GM04504 (cell line): ENCODE measurements around the gene RUVBL2.
"Not testable (repeated sequence)": the region's sequence is repeated elsewhere in the genome, so short reads cannot be mapped to it uniquely, and the experiment has no call there.

Experiments used
- DNase-seq: peaks from one replicate; pipeline ENCODE4 v3.0.0-alpha.2; 2012; ENCODE audit warnings: low read depth

RUVBL2 gene

DNA sequence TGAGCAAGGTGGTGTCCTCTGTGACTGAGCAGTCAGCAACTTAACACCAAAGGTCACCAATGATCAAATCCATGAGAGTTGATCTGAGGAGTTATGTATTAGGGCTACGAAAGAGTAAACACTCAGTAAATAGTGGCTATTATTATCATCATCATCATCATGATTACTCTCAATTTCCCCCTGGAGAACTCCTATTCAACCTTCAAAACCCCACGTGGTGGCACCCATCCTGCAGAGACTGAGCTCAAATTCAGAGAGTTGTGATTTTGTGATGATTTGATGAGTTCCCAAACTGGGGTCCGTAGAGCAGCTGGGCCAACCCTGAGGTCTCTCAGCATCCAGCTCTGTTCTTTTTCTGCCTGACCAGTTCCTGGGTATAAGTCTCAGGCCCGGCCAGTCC is 56.1 kb downstream of the RUVBL2 start:
- DNase-seq, result not testable (repeated sequence)

DNA sequence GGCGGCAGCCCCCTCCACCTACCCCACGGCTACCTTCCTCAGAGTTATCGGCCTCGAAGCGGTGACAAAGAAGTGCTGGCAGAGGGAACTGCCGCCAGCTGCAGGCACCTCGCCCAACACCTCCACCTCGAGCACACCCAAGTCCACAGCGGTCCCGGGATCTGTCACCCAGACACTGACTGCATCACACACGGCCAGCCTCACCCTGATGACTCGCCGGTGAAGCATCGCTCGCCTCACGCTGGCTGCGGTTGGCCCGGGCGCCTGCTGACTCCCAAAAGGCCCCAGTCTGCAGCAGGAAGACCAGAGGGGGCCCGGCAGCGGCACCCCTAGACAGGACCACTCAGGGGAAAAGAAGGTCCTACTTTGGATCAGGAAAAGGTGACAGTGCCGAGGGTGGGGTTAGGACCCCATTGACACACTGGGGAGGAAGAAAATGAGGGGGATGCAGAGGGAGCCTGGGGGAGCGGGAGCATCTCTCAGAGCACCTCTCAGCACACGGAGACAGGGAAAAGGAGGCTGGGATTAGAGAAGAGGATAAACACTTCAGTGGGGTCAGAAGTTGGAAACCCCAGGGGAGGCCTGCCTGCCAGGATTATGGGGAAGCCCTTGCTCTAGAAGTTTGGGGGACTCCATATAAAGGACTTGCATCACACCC is 56.8 kb downstream of the RUVBL2 start:
- not testable (repeated sequence) for DNase-seq

DNA sequence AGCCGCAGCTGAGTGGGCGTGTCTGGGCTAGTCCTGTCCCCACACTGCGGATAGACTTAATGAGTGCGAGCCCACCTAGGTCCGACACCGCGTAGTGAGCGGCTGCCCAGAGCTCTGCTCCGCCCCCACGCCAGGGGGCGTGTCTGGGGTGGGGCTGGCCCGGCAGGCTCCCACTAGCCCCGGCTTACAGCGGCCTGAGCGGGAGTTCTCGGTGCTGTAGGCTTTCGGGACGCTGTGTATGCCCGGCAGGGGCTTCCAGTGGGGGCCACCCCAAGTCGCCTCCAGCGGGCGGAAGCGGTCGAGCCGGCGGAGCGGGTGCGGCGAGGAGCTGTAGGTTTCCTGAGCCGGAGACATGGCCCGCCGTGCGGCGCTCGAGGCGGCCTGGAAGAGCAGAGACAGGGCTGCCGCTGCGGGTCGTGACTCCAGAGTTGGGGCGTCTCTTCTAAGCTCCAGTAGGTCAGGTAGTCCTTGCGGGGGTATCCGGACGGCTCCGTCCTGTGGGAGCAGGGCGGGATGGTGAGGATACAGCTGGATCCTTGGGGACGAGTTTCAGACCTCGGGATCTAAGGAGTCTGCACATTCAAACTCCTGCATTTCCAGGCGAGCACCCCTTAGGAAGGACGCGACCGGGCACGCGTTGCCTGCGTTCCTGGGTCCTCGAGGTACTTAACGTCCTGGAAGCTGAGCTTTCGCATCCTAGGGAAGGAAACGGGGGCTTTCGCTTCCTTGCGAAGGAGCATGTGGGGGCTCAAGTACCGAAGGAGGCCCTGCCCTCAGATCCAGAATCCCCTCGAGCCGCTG is 62.6 kb downstream of the RUVBL2 start:
- no peak for DNase-seq

DNA sequence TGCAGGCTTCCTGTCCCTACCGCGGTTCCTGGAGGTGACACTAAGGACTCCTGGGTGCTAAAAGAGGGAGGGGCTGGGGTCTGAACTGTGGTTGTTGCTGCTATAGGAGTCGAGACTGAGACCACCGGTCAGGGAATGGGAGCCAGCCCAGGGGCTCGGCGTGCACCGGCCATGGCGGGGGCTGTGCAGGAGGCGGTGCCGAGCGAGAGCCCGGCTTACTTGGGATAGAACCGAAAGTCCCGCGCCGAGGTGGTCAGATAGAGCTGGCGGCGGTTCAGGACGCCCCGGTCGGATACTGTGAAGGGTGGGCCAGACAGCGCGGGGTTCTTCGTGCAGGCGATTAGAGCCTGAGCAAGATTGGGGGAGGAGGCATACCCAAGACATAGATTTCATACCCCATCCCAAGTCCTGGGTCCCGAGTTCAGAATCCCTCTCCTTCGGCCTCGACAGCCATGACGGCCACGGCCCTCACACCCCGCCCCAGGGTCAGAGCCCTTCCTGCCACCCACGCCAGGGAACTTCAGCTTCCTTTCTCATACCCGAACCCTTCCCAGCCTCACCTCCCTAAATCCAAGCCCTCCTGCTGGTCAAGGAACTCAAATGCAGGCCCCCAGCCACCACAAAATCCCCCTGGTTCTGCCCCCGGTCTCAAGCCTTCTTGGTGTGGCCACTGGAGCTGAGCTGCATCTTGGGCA is 63.4 kb downstream of the RUVBL2 start:
- DNase-seq, result not testable (repeated sequence)

DNA sequence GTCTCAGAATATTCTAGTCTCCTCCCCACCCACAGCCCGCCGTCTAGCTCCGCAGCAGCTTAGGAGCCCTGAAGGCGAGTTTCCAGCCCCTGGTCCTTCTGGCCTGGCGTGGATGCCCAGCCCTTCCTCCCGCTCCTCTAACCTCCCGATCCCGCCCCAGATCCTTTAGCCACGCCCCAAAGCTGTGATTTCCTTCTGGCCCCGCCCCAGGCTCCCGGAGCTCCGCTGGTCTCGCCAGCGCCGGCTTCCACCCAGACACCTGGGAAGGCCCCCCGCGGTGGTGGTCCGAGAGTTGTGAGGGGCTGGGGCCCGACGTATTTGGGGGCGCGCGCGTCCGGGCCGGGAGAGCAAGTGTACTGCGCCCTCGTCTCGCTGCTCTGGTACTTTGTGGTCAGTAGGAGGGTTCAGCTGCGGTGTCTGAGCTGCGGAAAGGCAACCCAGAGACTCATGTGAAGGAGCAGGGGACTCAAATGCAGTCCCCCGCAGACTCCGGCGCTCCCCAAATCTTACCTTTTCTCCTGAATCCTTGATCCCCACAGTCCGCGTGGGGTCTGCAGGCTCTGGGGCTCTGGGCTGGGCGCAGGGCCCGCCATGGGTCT is 64.0 kb downstream of the RUVBL2 start, which contains the start of gene CGB7:
TSS of gene CGB7 (minus strand) at position 114 of the 599 bp plus-strand sequence. CDS start 2,374 bp downstream, outside the sequence.
- no peak for DNase-seq

DNA sequence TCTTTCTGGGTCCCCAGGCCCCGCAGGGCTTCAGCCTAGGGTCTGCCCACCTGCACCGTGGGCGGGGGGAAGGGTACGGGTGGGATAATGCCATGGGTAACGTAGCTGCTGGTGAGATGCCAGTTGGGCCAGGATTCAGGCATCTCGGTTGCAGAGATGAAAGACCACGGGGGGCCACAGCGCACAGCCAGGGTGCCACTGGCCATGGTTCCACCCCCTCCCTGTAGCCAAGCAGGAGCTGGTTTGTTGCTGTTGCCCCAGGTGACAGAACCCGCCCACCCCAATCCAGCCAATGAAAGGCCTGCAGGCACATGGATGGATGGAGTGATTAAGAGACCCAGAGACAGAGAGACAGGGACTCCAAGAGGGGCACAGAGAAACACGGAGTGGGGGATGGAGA is 64.9 kb downstream of the RUVBL2 start:
- DNase-seq, result no peak

DNA sequence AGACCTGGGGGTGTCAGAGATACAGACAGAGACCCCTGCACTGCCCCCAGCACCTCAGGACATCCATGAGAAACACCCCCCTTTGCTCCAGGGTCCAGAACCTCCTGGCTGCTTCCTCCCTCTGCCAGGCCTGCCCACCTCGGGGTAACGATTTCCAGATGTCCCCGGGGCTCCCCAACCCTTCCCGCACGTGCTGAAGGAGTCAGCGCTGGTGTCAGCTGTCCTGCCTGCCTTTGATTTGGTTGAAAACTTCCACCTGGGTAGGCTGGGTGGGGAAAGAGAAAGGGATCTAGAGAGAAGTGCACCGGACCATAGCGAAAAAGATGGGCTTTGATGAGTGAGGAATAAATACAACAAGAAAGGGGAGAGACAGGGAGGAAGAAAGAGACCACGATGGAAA is 65.4 kb downstream of the RUVBL2 start:
- DNase-seq, result no peak

DNA sequence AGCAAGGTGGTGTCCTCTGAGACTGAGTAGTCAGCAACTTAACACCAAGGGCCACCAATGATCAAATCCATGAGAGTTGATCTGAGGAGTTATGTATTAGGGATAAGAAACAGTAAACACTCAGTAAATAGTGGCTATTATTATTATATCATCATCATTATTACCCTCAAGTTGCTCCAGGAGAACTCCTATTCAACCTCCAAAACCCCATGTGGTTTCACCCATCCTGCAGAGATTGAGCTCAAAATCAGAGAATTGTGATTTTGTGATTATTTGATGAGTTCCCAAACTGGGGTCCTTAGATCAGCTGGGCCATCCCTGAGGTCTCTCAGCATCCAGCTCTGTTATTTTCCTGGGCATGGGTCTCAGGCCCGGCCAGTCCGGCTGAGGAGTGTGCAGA is 67.3 kb downstream of the RUVBL2 start:
- DNase-seq, result no peak

DNA sequence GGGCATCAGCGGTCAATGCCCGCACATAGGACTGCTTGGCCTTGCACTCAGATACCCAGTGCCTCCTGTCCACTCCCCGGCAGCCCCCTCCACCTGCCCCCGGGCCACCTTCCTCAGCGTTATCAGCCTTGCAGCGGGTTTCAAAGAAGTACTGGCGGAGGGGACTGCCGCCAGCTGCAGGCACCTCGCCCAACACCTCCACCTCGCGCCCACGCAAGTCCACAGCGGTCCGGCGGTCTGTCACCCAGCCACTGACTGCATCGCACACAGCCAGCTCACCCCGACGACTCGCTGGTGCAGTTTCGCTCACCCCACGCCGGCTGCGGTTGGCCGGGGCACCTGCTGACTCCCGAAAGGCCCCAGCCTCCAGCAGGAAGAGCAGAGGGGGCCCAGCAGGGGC is 67.8 kb downstream of the RUVBL2 start:
- no peak for DNase-seq

DNA sequence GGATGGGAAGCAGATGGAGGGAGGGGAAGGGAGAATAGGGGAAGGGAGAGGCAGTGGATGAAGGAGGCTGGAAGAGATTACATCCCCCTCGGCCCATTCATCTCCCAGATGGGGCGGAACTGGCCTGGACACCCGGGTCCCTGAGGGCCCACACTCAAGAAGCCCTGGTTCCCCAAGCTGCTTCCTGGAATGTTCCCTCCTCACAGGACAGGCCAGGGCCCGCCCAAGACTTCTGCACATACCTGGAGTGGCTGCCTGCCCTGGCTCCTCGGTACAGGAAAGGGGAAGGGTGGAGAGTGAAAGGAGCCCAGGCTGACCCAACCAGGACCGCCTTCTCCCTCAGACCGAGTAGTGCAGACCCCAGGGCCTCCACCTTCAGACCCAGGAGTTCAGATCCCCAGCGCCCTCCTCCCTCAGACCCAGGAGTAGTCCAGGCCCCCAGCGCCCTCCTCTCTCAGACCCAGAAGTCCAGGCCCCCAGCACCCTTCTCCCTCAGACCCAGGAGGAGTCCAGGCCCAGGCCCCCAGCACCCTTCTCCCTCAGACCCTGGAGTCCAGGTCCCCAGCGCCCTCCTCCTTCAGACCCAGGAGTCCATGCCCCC is 70.4 kb downstream of the RUVBL2 start:
- DNase-seq, result no peak

DNA sequence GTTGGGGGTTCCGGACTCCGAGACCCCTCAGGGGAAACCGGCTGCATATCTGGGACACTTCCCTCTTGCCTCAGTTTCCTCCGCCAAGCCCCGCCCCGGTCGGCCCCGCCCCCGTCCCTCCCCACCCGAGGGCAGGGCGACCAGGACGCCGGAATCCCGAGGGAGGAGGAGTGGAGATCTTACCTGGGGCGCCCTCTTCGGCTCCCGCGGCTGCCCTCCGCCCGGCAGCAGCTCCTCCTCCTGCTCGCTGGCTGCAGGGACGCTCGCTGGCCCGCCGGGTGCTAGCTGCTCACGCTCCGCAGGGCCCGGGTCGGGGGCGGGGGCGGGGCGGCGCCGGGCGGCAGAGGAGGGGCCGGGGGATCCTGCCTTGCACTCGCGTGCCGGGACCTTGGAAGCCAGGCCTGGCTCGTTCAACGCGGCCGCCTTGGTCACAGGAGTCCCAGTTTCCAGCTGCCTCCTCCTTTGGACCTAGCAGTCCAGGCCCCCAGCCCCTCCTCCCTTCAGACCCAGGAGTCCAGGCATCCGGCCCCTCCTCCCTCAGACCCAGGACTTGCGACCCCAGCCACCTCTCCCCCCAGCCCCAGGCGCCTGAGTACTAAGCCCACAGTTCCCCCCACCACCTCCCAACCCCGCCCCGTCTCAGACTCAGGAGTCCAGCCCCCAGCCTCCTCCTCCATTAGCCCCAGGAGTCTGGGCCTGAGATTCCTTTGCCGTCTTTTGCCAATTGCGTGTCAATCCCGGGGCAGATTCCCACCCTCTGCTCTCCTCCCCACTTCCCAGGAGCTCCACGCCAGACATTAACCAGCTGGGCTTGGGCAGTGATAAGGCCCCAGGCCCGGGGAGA is 71.3 kb downstream of the RUVBL2 start, which contains the start of gene NTF4:
TSS of gene NTF4 (minus strand) at position 51 of the 844 bp plus-strand sequence. CDS start 2,821 bp downstream, outside the sequence.
- DNase-seq, result no peak
